Stimulated activated CD4-positive, alpha-beta T cell treated with anti-CD3 and anti-CD28 coated beads, Interleukin-12 subunit alpha, Interleukin-12 subunit beta, amount 100 ng/mL, for 4 hours (primary cell): ENCODE data around the gene SOHLH2.

ENCODE experiments used
- DNase-seq: peaks from one replicate; pipeline ENCODE4 v3.0.0-alpha.2; 2020

Gene SOHLH2

GRCh38 chr13:36183901-36184300, 30.5 kb downstream of the SOHLH2 start:
- DNase-seq = no peak

- DNase-seq = no peak
These were observed 38.7 kb downstream of the SOHLH2 start for GRCh38 chr13:36175621-36176020.

GRCh38 chr13:36174923-36175322, 39.4 kb downstream of the SOHLH2 start:
- DNase-seq = no peak

GRCh38 chr13:36173571-36174322, 40.6 kb downstream of the SOHLH2 start:
- DNase-seq = no peak

- no peak for DNase-seq
These were observed 48.3 kb downstream of the SOHLH2 start for GRCh38 chr13:36166046-36166445.

GRCh38 chr13:36163809-36164308, 50.5 kb downstream of the SOHLH2 start:
- DNase-seq = no peak

GRCh38 chr13:36163286-36163685, 51.1 kb downstream of the SOHLH2 start:
- DNase-seq = no peak

- no peak for DNase-seq
These were observed 54.1 kb downstream of the SOHLH2 start for GRCh38 chr13:36160297-36160696.

GRCh38 chr13:36158611-36159010, 55.7 kb downstream of the SOHLH2 start:
- no peak for DNase-seq

GRCh38 chr13:36157480-36157879, 56.9 kb downstream of the SOHLH2 start:
- DNase-seq = no peak

- DNase-seq = no peak
These were observed 59.6 kb downstream of the SOHLH2 start for GRCh38 chr13:36154567-36155291.

- no peak for DNase-seq
These were observed 62.8 kb downstream of the SOHLH2 start for GRCh38 chr13:36151591-36151990.

GRCh38 chr13:36148446-36148845, 65.9 kb downstream of the SOHLH2 start:
- no peak for DNase-seq

- no peak for DNase-seq
These were observed 67.0 kb downstream of the SOHLH2 start for GRCh38 chr13:36147330-36147729.

GRCh38 chr13:36146511-36147269, 67.7 kb downstream of the SOHLH2 start:
- DNase-seq = no peak

- no peak for DNase-seq
These were observed 70.6 kb downstream of the SOHLH2 start for GRCh38 chr13:36143738-36144137.

GRCh38 chr13:36142735-36143134, 71.6 kb downstream of the SOHLH2 start:
- DNase-seq = no peak

GRCh38 chr13:36135876-36136275, 78.5 kb downstream of the SOHLH2 start:
- DNase-seq = no peak

- DNase-seq = no peak
These were observed 79.7 kb downstream of the SOHLH2 start for GRCh38 chr13:36134632-36135031.

- no peak for DNase-seq
These were observed 80.3 kb downstream of the SOHLH2 start for GRCh38 chr13:36133950-36134626.

- DNase-seq = no peak
These were observed 82.0 kb downstream of the SOHLH2 start for GRCh38 chr13:36132376-36132775.

GRCh38 chr13:36131931-36132297, 82.4 kb downstream of the SOHLH2 start:
- DNase-seq = no peak
